GM12878 (cell line): ENCODE results near the gene GAS2L1. TPM values are rescaled to one million over a fixed set of nuclear protein-coding genes. Genes with fewer than 3 reads are reported as not detected.

Experiments used
- ASH2L ChIP-seq: fragments of 300-600, 200-600 bp; sonication (generic); IDR thresholded peaks from 2 replicates; pipeline ENCODE4 v1.6.1; 2017; ENCODE audit warnings: low read depth, mild to moderate bottlenecking, borderline replicate concordance
- BCL11A ChIP-seq: IDR thresholded peaks from 2 replicates; pipeline ENCODE4 v1.6.1; 2011; ENCODE audit warnings: low read depth, low read length
- MTA2 ChIP-seq: fragments of 450-650 bp; IDR thresholded peaks from 2 replicates; pipeline ENCODE4 v1.6.1; 2016; ENCODE audit warnings: low read depth, mild to moderate bottlenecking, moderate library complexity
- MXI1 ChIP-seq: fragments of 150-350 bp; IDR thresholded peaks from 2 replicates; pipeline ENCODE4 v1.6.1; 2011; ENCODE audit warnings: low read depth, mild to moderate bottlenecking, inconsistent platforms, low read length, improper control_type of control experiment
- NFYA ChIP-seq: IDR thresholded peaks from 2 replicates; pipeline ENCODE4 v1.6.1; 2011; ENCODE audit warnings: low read depth, mild to moderate bottlenecking, low read length, improper control_type of control experiment, borderline replicate concordance
- PAX8 ChIP-seq: fragments of 450-650 bp; IDR thresholded peaks from 2 replicates; pipeline ENCODE4 v1.6.1; 2017; ENCODE audit warnings: mild to moderate bottlenecking, moderate library complexity
- POLR2AphosphoS2 ChIP-seq: IDR thresholded peaks from 2 replicates; pipeline ENCODE4 v1.6.1; 2011; ENCODE audit warnings: low read depth, mild to moderate bottlenecking, low read length, improper control_type of control experiment, moderate library complexity
- RAD51 ChIP-seq: fragments of 450-650 bp; IDR thresholded peaks from 2 replicates; pipeline ENCODE4 v1.6.1; 2016; ENCODE audit warnings: moderate library complexity, mild to moderate bottlenecking, inconsistent platforms
- RUNX3 ChIP-seq: IDR thresholded peaks from 2 replicates; pipeline ENCODE4 v1.6.1; 2012; ENCODE audit warnings: low read length, inconsistent platforms
- SIX5 ChIP-seq: IDR thresholded peaks from 2 replicates; pipeline ENCODE4 v1.6.1; 2011; ENCODE audit warnings: mild to moderate bottlenecking, low read depth, low read length, moderate library complexity; ENCODE audit not compliant: severe bottlenecking
- SKIL ChIP-seq: fragments of 450-650 bp; IDR thresholded peaks from 2 replicates; pipeline ENCODE4 v1.6.1; 2017; ENCODE audit warnings: mild to moderate bottlenecking, low read depth, inconsistent platforms; ENCODE audit not compliant: poor library complexity, severe bottlenecking
- SP1 ChIP-seq: IDR thresholded peaks from one replicate; pipeline ENCODE4 v1.6.1; 2011; ENCODE audit warnings: low read depth, low read length
- SUPT20H ChIP-seq: IDR thresholded peaks from 2 replicates; pipeline ENCODE4 v1.6.1; 2011; ENCODE audit warnings: low read depth, mild to moderate bottlenecking, low read length, moderate library complexity, borderline replicate concordance; ENCODE audit not compliant: control insufficient read depth
- SUZ12 ChIP-seq: fragments of 200-600 bp; sonication (generic); IDR thresholded peaks from one replicate; pipeline ENCODE4 v1.6.1; 2018; ENCODE audit warnings: antibody characterized with exemption, mild to moderate bottlenecking; ENCODE audit not compliant: unreplicated experiment
- TAF1 ChIP-seq: IDR thresholded peaks from 2 replicates; pipeline ENCODE4 v1.6.1; 2011; ENCODE audit warnings: mild to moderate bottlenecking, low read depth, low read length, borderline replicate concordance
- TBL1XR1 ChIP-seq: IDR thresholded peaks from 2 replicates; pipeline ENCODE4 v1.6.1; 2012; ENCODE audit warnings: low read depth, low read length, improper control_type of control experiment
- polyA plus RNA-seq, 11 experiments: library from polyadenylated mRNA; depleted of rRNA in 4 of 11; unstranded in 6 of 11; stranded (reverse) in 5 of 11; fragments of >200 nt; fragmentation: Nextera tagmentation in 4 of 11; fragmentation: Illumina TruSeq in 1 of 11; extraction: Ambion mirVana in 4 of 11; extraction: Trizol in 1 of 11; gene quantifications; 1 replicate in 1 of 11; 2 replicates in 10 of 11; pipeline versions ENCODE4 v1.2.1 to v1.2.3, GENCODE V29; 2011 to 2016; ENCODE audit warnings: inconsistent platforms in 2 of 11, missing spikeins in 2 of 11, low read depth in 1 of 11
- total RNA-seq, 4 experiments: library from RNA; depleted of rRNA in 3 of 4; stranded (reverse); fragments of >200 nt in 3 of 4; fragmentation: Illumina TruSeq in 1 of 4; extraction: Trizol in 1 of 4; gene quantifications; 2 replicates each; pipeline versions ENCODE4 v1.2.1 to v1.2.3, GENCODE V29; 2013 to 2021
- TF ChIP-seq, protein P1 (sequence below): fragments of 450-650 bp; IDR thresholded peaks from 2 replicates; pipeline ENCODE4 v1.6.1; 2016; ENCODE audit warnings: mild to moderate bottlenecking
- TF ChIP-seq, protein P2 (sequence below): fragments of 450-650 bp; IDR thresholded peaks from 2 replicates; pipeline ENCODE4 v1.6.1; 2017; ENCODE audit warnings: low read depth, mild to moderate bottlenecking, moderate library complexity
- TF ChIP-seq, protein P3 (sequence below): fragments of 450-650 bp; formaldehyde crosslinking; IDR thresholded peaks from 2 replicates; pipeline ENCODE4 v1.4.0; 2022; ENCODE audit warnings: mild to moderate bottlenecking, moderate library complexity

GAS2L1 gene
- total and polyA plus RNA-seq, 10 of the 15 experiments (the other 5 are each of a cell fraction or from before 2014, with no cell fraction given), result 0.03 to 0.13 TPM; not detected in 8

GRCh38 chr22:29267858-29268510 is 38.5 kb upstream of the GAS2L1 start, which contains the start of the genes EWSR1 and RHBDD3 (continued):
- TF ChIP-seq SUPT20H, result peak; percentile 43; the same call in 1 of the 2 replicates
- 0 out of 2 replicates have a peak, but pooled peaks have one; percentile 36 for TF ChIP-seq BCL11A
- TF ChIP-seq, protein P1, sequence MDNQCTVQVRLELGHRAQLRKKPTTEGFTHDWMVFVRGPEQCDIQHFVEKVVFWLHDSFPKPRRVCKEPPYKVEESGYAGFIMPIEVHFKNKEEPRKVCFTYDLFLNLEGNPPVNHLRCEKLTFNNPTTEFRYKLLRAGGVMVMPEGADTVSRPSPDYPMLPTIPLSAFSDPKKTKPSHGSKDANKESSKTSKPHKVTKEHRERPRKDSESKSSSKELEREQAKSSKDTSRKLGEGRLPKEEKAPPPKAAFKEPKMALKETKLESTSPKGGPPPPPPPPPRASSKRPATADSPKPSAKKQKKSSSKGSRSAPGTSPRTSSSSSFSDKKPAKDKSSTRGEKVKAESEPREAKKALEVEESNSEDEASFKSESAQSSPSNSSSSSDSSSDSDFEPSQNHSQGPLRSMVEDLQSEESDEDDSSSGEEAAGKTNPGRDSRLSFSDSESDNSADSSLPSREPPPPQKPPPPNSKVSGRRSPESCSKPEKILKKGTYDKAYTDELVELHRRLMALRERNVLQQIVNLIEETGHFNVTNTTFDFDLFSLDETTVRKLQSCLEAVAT, result peak; percentile 93
- no peak for TF ChIP-seq SP1
- TF ChIP-seq MXI1, result no peak; the same call in 1 of the 2 replicates
- peak; percentile 99 for TF ChIP-seq SKIL
- TF ChIP-seq ASH2L, result peak; percentile 96; the same call in 1 of the 2 replicates
- peak; percentile 78 for TF ChIP-seq MTA2
- TF ChIP-seq SUZ12, result no peak
- no peak for TF ChIP-seq NFYA
- TF ChIP-seq, protein P2, sequence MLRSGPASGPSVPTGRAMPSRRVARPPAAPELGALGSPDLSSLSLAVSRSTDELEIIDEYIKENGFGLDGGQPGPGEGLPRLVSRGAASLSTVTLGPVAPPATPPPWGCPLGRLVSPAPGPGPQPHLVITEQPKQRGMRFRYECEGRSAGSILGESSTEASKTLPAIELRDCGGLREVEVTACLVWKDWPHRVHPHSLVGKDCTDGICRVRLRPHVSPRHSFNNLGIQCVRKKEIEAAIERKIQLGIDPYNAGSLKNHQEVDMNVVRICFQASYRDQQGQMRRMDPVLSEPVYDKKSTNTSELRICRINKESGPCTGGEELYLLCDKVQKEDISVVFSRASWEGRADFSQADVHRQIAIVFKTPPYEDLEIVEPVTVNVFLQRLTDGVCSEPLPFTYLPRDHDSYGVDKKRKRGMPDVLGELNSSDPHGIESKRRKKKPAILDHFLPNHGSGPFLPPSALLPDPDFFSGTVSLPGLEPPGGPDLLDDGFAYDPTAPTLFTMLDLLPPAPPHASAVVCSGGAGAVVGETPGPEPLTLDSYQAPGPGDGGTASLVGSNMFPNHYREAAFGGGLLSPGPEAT, result peak; percentile 100
- TF ChIP-seq RUNX3, result peak; percentile 51; the same call in 1 of the 2 replicates
- peak; percentile 82; the same call in 1 of the 2 replicates for TF ChIP-seq PAX8
- peak; percentile 59 for TF ChIP-seq RAD51
- peak; percentile 65; the same call in 1 of the 2 replicates for TF ChIP-seq TBL1XR1
- TF ChIP-seq TAF1, result peak; percentile 95
- TF ChIP-seq POLR2AphosphoS2, result peak; percentile 67; the same call in 1 of the 2 replicates
- peak; percentile 44 for TF ChIP-seq SIX5
- TF ChIP-seq, protein P3, sequence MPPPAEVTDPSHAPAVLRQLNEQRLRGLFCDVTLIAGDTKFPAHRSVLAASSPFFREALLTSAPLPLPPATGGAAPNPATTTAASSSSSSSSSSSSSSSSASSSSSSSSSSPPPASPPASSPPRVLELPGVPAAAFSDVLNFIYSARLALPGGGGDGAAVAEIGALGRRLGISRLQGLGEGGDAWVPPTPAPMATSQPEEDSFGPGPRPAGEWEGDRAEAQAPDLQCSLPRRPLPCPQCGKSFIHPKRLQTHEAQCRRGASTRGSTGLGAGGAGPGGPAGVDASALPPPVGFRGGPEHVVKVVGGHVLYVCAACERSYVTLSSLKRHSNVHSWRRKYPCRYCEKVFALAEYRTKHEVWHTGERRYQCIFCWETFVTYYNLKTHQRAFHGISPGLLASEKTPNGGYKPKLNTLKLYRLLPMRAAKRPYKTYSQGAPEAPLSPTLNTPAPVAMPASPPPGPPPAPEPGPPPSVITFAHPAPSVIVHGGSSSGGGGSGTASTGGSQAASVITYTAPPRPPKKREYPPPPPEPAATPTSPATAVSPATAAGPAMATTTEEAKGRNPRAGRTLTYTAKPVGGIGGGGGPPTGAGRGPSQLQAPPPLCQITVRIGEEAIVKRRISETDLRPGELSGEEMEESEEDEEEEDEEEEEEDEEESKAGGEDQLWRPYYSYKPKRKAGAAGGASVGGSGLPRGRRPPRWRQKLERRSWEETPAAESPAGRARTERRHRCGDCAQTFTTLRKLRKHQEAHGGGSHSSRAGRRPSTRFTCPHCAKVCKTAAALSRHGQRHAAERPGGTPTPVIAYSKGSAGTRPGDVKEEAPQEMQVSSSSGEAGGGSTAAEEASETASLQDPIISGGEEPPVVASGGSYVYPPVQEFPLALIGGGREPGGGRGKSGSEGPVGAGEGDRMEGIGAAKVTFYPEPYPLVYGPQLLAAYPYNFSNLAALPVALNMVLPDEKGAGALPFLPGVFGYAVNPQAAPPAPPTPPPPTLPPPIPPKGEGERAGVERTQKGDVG, result no peak
